GM18517 (cell line): Measurements from ENCODE around the gene PTPN20.

ENCODE experiments used
- ATAC-seq: cut with Tn5 transposase; IDR thresholded peaks from one replicate; pipeline ENCODE4 v1.9.1; 2021; ENCODE audit warnings: mild to moderate bottlenecking, moderate library complexity; ENCODE audit not compliant: unreplicated experiment

PTPN20 gene

GRCh38 chr10:47047127-47047504, 135.9 kb downstream of the PTPN20 start:
- no peak for ATAC-seq

GRCh38 chr10:47047577-47048525, 136.6 kb downstream of the PTPN20 start:
- ATAC-seq: no peak

GRCh38 chr10:47048526-47048905, 137.3 kb downstream of the PTPN20 start:
- ATAC-seq: no peak

- ATAC-seq: no peak
Observed at GRCh38 chr10:47049056-47049851, 138.0 kb downstream of the PTPN20 start.

GRCh38 chr10:47049906-47050305, 138.7 kb downstream of the PTPN20 start:
- ATAC-seq: no peak

- ATAC-seq: no peak
Observed at GRCh38 chr10:47050618-47051455, 139.6 kb downstream of the PTPN20 start.

- ATAC-seq: no peak
Observed at GRCh38 chr10:47051741-47052238, 140.6 kb downstream of the PTPN20 start.
